ENCODE results near the gene CSF1.

GRCh38 chr1:109977657-109978378 lies 67.2 kb downstream of the CSF1 start:
- TF ChIP-seq, protein P1, sequence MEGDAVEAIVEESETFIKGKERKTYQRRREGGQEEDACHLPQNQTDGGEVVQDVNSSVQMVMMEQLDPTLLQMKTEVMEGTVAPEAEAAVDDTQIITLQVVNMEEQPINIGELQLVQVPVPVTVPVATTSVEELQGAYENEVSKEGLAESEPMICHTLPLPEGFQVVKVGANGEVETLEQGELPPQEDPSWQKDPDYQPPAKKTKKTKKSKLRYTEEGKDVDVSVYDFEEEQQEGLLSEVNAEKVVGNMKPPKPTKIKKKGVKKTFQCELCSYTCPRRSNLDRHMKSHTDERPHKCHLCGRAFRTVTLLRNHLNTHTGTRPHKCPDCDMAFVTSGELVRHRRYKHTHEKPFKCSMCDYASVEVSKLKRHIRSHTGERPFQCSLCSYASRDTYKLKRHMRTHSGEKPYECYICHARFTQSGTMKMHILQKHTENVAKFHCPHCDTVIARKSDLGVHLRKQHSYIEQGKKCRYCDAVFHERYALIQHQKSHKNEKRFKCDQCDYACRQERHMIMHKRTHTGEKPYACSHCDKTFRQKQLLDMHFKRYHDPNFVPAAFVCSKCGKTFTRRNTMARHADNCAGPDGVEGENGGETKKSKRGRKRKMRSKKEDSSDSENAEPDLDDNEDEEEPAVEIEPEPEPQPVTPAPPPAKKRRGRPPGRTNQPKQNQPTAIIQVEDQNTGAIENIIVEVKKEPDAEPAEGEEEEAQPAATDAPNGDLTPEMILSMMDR (IDR thresholded peaks at IDR 0.05): no peak
- no peak for TF ChIP-seq POLR2A (IDR thresholded peaks at IDR 0.05)
